Stimulated activated naive CD4-positive, alpha-beta T cell (primary cell): ENCODE measurements around the gene ABR.

ENCODE experiments used
- DNase-seq, 6 experiments: peaks; one replicate each; lab custom pipeline; 2025; lab: John Stamatoyannopoulos, UW

ABR gene

DNA sequence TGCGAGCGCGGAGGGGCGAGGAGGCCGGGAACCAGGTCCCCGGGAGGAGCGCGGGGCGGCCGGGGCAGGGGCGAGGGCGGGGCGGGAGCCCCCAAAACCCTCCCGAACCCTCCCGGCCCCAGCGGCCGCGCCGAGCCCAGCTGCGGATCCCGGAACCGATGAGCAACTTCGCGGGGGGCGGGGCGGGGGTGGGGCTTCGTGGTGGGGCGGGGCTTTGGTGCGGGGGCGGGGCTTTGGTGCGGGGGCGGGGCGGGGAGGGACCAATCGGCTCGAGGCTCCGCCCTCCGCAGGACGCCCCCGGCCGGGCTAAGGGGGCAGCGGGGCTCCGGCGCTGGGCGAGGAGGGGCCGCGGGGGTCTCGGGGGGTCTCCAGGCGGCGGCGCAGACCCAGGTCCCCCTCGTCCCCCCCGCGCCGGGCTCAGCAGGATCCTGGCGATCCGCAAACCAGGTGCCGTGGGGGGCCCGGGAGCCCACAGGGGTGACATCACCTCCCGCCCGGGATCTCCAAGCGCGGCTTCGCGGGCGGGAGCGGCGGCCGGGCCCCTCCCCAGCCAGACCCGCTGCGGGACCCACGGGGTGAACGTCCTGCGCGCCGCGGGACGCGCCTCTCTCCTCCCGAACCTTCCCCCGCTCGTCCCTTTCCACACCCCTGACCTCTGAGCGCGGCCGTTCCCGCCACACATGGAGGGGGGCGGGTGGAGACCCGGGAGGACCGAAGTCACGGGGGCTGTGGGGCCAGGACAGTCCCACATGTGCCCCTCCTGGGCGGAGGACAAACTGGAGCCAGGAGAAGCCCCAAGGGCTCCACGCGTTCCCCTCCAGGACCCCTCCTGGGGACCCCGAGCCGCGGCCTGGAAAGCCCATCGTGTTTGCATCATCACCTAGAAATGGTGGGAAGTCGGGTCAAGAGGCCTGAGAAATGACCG, at the start of gene ABR:
ABR (minus strand) TSS at position 164 of the 925 bp plus-strand sequence. CDS start 254 bp downstream, outside the sequence.
- DNase-seq = peak in 5 of 6 experiments; percentile 43 to 71 (median 61)

DNA sequence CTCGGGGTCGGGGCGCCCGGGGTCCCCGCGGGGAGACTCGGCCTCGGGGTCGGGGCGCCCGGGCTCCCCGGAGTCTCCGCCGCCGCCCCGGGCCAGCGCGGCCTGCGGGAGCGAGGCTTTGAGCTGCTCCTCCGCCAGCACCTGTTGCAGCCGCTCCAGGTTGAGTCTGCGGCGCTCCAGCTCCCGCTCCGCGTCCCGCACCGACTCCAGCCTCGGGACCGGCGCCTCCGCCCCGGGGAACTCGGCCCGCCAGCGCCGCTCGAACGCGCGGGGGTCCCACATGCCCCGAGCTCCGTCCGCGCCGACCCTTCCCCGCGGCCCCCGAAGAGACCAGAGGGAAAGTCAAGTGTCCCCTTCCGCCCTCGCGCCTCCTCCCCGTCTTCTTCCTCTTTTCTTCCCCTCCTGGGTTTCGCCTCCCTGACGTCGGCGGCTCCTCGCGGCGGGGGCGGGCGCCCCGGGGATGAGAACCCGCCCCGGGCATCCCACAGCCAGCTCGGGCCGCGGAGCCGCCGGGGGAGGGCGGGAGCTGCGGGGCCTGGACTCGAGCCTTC, 49.6 kb upstream of the ABR start:
- peak in 4 of 6 experiments; percentile 13 to 36 (median 30) for DNase-seq

DNA sequence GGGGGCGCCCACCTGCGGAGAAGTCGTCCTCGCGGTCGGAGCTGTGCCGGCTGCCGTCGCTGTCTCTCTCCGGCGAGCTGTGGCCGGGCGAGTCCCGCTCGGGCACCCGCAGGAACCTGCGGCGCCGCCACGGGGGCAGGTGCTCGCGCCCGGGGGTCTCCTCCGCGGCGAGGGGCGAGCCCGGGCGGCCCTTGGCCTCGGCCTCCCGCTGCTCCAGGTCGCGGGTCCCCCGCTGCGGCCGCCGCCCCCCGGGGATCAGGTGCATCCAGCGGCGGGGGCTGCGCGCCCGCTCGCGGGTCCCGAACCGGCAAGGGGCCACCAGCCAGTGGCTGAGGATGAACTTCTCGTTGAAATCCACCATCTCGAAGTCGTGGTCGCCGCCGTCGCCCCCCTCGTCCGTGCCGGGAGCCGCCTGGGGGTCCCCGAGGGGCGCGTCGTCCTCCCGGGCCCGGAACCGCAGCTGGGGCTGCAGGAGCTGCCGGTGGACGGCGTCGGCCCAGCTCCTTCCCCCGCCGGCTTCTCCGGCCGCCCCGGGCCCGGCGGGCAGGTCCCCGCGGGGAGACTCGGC, 49.1 kb upstream of the ABR start:
- DNase-seq = peak in 2 of 6 experiments; percentile 28 to 30

DNA sequence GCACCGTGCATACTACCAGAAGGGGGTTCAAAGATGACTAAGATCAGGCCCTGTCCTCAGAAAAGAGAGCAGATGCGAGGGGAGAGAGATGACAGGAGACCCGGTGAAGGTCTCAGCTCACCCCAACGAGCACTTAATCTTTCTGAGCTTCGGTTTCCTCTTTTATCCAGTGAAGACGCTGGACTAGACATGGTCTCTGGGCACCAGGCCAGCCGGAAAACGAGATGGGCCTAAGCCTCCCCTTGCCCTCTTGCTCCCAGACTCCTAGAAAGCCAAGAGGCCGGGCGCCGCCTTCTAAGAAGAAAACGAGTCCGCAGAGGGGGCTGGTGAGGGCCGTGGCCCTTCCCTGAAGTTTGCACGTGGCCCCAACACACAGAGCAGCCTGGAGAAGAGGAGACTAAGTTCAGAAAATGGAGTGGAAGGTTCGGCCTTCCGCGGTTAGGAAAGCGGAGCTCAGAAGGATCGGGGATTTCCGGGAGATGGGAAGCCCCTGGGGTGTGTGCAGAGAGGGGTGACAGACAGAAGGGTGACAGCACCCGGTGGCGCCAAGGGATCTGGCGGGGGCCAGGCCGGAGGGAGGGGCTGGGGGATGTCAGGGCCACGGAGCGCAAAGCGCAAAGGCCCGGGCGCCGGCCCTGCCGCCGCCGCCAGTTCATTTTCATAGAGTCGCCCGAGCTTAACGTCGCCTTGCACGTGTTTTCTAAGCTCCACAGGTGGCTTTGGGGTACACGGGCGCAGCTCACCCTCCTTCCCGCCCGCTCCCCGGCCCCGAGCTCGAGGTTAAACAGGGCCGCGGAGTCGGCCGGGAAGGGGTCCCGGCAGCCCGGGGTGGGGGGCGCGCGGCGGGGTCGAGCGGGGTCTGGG, 48.4 kb upstream of the ABR start:
- DNase-seq = peak in 1 of 6 experiments; percentile 14

DNA sequence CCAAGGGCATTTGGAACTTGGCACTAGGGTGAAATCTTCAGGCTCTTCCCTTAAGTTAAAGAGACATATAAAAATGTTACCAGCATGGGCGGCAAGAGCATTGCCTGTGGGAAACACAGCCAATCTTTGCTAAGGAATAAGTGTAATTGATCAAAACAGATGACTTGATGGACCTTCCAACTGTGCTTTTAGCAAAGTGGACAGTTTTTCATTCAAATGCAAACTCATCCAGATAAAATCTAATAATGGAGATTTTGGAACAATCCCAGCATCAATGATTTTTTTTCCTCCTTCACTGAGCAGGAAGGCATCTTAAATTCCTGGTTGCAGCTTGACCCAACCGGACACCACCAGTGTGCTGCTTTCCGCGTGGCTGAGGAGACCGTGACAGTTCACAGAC, 47.6 kb upstream of the ABR start:
- no peak for DNase-seq

DNA sequence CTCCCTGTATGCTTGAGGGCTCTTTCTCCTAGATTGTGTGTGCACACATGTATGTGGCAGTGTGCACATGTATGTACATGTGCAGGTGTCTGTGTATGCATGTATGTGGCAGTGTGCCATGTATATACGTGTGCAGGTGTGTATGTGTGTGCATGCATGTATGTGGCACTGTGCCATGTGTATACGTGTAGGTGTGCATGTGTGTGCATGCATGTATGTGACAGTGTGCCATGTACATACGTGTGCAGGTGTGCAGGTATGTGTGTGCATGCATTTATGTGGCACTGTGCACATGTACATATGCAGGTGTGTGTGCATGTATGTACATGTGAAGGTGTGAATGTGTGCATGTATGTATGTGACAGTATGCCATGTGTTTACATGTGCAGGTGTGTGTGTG, 46.5 kb upstream of the ABR start:
- DNase-seq = no peak

DNA sequence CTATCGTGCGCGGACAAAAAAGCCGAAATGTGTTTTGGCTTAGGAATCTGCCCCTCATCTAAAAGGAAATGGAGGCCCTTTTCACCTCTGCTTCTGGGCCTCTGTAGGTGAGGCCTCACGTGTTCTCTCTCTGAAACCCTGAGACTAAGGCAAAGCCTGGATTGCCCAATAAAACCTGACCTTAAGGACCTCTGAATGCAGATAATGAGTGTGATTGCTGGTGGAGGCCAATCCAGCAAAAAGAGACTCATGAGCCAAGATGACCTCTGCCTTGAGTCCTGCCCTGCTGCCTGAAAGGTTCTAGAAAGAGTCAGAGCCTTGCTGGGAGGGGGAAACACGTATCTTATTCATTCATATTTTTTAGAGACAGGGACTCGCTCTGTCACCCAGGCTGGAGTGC, 44.5 kb upstream of the ABR start:
- DNase-seq = no peak

DNA sequence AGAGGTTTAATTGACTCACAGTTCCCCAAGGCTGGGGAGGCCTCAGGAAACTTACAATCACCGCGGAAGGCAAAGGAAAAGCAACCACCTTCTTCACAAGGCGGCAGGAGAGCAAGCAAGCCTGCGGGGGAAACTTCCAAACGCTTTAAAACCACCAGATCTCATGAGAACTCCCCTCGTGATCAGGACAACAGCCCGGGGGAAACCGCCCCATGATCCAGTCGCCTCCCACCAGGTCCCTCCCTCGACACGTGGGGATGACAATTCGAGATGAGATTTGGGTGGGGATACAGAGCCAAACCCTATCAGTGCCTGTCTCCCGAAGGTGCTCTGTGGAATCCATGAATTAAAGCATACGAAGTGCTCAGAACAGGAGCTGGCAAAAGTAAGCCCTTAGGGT, 43.9 kb upstream of the ABR start:
- no peak for DNase-seq

DNA sequence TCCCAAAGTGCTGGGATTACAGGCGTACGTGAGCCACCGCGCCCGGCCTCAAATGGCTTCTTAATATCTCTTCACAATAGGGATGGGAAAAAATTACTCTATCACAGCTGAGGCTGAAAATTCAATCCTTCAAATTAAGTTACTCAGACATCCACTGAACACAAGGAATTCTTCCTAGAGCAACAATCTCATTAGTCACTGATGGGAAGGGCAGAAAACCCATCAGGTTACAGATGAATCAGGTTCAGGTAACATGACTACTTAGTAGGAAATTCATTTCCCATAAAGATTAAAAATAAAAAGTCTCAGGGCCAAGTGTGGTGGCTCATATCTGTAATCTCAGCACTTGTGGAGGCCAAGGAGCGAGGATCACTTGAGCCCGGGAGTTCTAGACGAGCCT, 42.5 kb upstream of the ABR start:
- DNase-seq = no peak

DNA sequence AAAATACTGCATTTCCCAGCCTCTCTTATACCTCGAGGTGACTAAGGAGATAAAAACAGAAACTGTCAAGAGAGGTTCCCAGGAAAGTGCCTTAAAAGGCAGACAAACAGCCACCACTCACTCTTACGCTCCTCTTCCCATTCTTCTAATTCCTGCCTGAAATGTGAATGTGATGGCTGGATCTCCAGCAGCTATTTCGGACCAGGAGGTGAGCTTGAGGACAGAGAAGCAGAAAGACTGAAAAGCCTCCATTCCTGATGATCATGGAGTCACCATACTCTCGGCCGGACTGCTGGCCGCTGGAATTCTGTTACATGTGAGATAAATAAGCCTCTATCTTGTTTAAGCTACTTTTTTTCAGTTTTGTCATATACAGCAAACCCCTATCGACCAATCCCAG, 41.4 kb upstream of the ABR start:
- DNase-seq = no peak

DNA sequence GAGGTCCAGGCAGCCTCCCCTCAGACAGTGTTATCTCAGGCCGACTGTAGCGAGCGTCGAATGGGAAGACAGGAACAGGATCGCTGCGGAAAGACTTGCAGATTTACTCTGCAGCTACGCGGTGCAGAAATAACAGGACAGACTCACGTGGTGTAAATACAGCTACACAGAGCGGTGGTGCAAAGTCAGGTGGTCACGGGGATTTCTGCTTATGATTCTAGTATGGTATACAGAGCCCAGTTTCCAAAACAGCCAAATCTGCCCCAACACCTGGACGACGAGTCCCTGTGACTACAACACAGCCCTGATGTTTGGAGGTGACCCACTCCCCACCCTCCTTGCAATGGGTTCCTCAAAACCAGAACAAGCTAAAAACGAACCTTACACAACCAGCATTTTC, 40.6 kb upstream of the ABR start:
- no peak for DNase-seq

DNA sequence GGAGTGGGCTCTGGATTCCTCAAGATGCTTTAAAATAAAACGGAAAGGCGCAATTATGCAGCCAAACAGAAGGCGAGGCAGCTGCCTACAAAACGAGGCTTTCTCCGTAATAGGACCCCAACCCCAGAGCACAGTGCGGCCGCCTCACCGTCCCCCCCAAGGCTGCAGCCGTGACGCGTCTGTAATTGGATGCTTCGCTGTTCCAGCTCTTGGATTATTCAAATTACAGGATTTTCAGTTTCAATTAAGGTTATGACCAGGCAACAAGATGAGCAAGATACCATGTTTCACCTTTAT, 37.3 kb upstream of the ABR start:
- no peak for DNase-seq

DNA sequence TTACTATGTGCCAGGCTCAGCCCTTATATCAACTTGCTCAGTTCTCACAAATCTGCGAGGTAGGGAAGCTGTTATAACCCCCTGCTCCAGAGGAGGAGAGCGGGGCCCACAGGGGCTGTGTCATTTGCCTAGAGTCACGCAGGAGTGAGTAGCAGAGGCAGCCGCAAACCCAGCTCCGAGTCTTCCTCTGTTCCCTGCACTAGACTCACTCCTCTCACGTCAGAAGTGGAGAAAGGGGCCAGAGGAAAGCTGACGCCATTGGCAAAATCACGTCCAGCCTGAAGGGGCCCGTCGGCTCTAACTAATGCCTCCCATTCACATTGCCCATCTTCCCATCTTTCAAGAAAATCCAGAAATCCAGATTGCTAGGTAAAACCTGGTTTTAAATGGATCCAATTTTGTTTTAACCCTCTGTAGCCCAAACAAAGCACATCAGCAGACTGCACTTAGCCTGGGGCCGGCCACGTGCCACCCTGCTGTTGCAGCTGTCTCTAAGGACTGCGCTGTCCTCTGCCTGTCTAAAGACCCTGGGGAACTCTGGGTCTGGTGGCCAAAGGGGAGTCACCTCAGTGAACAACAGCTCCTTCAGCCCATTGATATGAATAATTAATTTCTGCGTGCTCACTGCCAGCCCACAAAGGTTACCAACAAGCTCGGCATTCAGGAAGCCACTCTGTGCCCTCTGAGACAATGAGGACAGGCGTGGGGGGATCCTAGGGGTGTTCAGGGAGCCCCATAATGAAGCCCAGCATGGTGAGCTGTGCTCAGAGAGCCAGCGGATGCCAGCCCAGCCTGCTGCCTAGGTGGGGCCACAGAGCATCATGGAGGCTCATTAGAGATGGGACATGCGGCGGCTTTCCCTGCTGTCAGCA, 36.7 kb upstream of the ABR start:
- no peak for DNase-seq

DNA sequence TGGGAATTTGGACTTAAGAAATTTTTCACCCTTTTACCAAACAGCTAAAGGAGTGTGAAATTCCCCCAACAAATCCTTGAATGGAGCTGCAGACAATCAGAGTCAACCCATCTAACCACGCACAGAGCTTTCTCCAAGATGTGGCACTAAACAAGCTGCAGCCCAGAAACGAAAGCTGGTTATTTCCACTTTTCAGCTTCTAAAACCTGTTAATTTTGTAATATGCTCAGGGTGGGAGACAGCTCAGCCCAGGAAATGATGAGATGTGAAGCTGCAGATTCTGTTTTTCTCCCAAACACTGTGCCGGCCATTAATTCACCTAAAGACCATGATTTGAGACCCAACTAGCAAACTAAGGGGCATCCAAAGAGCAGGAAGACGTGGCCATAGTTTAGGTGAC, 33.2 kb upstream of the ABR start:
- DNase-seq = no peak

DNA sequence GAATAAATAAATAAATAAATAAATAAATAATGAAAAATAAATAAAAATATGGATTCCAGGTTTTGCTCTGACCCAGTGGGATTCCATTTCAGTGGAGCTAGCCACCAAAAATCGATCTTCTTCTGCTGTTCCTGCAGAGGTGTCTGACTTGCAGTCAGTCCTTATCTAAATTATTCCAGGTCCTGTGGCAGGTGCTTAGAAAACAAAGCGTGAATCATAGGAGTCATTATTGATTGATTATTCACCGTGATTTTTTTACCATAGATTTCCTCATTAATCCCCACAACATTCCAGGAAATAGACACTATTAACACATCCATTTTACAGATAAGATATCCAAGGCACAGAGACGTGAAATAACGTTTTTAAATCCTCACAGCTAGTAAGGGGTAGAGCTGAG, 31.5 kb upstream of the ABR start:
- DNase-seq = no peak

DNA sequence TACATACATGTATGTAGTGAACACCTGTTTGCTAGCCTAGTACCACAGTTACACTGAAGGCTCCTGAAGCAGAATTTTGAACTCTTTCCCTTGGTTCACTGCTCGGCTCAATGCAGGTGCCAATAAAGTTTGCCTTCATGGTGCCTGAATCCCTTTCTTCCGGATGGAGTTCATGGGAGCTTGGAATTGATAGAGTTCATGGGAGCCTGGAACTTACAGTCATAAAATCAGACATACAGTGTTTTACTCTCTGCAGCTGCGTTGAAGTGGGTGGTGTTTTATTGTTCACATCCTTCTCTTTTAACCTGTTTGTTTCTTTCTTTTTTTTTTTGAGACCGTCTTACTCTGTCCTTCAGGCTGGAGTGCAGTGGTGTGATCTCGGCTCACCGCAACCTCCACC, 29.2 kb upstream of the ABR start:
- no peak for DNase-seq

DNA sequence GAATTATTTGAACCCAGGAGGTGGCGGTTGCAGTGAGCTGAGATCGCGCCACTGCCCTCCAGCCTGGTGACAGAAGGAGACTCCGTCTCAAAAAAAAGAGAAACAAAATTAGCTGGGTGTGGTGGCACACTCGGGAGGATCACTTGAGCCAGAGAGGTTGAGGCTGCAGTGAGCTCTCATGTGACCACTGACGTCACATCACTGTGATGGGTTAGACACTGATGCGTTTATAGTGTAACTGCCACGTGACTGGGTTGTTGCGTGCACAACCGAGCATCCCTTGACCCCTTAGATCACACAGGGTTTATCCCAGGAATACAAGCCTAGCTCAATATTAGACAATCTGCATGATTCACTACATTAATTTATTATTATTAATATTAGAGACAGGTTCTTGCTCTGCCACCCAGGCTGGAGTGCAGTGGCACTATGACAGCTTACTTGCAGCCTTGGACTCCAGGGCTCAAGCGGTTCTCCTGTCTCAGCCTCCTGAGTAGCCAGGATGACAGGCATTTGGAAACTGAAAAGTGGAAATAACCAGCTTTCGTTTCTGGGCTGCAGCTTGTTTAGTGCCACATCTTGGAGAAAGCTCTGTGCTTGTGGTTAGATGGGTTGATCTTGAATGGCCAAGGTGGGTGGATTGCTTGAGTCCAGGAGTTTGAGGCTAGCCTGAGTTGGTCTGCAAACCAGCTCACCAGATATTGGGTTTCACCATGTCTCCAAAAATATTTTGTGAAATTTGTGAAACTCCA, 26.4 kb upstream of the ABR start:
- no peak for DNase-seq

DNA sequence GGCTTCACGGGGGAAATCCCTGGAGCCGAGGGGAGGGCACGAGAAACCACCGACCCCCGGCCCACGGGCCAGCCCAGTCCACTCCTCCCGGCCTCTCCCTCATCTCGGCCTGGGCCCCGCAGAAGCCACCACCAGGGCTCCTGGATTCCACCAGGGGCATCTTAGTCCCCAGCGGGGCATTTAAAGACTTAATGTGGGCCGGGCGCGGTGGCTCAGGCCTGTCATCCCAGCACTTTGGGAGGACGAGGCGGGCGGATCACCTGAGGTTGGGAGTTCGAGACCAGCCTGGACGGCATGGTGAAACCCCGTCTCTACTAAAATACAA, 24.1 kb upstream of the ABR start:
- no peak for DNase-seq

DNA sequence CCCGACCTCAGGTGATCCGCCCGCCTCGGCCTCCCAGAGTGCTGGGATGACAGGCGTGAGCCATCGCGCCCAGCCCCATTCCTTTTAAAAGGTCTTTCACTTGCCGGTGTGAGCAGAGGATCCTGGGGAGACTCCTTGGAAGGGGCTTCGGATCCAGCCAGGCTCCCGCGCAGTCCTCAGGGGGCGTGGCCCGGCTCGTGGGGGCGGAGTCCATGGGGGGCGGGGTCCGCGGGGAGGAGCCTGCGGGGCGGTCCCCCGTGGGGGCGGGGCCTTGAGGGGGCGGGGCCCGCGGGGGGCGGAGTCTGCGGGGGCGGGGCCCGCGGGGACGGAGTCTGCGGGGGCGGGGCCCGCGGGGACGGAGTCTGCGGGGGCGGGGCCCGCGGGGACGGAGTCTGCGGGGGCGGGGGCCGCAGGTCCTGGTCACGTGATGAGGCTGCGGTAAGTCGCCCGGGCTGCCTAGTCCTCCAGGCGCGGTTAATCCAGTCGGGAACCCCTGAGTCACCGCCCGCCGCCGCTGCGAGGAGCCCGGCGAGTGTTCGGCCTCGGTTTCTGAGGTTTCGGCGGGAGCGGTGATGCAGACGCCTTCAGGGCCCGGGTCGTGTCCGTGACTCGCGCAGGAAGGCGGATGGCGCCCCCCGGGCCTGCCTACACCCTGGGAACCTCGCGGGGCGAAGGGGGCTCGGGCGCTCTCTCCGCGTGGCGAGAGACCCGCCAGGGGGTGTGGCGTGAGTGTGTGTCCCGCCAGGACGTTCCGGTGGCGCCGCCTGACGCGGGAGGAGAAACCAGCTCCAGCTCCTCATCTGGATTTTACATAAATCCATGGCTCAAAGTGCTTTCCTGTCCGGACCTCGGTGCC, 23.6 kb upstream of the ABR start:
- peak in 5 of 6 experiments; percentile 30 to 62 (median 50) for DNase-seq

DNA sequence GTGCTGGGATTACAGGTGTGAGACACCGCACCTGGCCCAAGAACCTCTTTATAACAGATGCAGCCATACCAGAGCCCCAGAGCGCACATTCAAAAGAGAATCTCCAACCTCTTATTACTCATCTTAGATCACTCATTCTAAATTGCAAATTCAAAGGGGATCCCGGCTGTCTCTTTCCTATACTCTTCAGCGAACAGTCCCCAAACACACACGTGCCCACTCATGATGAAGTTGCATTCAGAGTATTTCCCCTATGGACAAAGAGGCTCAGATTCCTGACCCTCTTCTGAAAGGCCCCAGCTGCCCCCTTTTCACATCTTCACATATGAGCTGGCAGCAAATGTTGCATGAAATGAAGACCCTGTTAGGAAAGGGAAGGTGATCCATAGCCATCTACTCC, 22.5 kb upstream of the ABR start:
- DNase-seq = no peak
